NCI-H1105 (cell line): Measurements from ENCODE around the gene TTC39A.

ENCODE experiments used
- DNase-seq: peaks from one replicate; lab custom pipeline; 2025; lab: John Stamatoyannopoulos, UW

Gene TTC39A

DNA sequence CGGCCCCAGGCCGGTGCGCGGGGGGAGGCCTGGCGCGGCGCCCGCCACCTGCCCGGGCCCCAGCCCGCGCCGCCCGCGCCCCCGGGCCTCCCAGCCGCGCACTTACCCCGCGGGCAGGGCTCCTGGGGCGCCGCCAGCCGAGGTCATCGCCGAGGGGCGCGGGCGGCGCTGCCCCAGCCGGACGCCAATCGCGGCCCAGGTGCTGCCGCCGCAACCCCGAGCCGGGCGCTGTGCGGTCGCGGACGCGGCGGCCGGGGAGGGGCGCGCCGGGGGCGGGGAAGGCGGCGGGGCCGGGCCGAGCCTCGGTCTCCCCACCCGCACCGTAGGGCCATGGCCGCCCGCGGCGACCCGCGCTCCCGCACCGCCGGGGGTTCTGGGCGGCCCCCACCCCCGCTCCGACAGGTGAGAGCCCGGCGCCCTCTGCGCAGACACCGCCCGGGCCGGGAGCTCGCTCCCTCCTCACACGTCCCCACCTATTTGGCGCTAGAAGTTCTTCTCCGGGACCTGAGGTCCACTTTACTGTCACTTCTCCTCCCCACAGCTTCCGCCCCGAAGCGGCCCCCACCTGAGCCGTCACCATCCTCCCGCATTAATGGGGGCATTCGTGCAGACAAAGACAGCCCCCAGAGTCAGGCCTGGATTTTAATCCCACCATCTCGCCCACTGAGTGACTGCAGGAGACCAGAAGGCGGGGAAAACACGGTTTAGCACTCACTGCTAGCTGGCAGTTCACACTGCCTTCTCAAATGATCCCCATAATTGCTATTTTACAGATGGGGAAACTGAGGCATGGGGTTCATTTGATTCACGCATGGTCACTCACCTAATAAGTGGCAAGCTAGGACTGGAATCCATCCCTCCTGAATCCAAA is at the start of gene TTC39A:
Gene TTC39A (minus strand): TSS at position 232 of the 871 bp plus-strand sequence. CDS start 85 bp downstream, at position 147.
- peak; percentile 20 for DNase-seq

DNA sequence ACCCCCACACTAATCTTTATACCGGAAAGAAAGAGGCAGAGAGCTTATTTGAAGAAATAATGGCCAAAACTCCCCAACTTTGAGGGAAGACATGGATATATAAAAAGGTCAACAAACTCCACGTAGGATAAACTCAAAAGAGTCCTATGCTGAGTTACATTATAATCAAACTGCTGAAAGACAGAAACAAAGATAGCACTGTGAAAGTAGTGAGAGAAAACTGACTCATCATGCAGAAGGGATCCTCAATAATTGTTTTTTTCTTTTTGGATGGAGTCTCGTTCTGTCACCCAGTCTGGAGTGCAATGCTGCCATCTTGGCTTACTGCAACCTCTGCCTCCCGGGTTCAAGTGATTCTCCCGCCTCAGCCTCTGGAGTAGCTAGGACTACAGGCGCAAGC is 48.5 kb upstream of the TTC39A start:
- DNase-seq, result no peak

DNA sequence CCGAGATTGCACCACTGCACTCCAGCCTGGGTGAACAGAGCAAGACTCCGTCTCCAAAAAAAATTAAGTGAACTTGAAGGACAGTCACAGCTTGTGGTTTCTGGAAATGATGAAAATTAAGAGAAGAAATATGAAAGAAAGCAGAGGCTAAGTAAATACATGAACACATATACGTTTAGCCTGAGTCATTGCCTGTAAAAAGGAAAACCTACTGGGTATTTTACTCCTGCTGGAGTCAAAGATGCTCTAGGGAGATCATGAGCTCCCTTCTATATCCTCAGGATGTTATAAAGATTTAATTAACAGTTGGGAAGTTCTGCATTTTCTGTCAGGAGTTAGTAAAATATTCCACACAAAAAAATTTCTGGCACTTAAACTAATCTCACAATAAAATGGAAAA is 43.5 kb upstream of the TTC39A start:
- no peak for DNase-seq

DNA sequence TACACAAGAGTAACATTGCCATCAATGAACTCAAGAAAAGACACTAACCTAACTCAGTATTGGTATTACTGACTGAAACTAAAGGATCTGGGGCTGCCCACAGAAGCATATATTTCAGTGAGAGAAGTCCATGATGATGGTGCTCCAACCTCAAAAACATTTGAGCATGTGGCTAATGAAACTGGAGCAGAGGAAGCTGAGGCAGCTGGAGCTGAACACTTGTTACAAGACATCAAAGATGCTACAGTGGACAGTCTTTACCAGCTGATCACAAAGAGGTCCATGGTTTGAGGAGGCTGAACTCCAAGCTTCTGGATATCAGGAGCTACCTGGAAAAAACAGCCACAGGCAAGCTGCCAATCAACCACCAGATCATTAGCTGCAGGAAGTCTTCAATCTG is 42.2 kb upstream of the TTC39A start:
- DNase-seq, result no peak

DNA sequence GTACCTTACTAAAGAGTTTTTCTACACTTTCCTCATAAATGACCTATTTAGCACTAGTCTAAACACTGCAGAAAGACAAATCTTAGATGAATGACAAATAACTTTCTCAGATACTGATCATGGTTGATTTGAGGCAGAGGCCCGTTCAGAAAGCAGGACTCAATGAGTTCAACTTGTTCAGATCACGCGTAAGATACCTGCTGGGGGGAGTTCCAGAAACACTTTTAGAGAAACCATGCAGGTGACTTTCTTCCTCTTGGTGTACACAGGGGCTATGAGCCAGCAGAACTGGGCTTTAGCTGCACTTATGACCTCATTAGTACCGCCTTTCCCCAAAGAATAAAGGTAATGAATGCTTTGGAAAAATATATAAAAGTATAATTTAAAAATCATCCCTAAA is 38.8 kb upstream of the TTC39A start:
- DNase-seq, result no peak

DNA sequence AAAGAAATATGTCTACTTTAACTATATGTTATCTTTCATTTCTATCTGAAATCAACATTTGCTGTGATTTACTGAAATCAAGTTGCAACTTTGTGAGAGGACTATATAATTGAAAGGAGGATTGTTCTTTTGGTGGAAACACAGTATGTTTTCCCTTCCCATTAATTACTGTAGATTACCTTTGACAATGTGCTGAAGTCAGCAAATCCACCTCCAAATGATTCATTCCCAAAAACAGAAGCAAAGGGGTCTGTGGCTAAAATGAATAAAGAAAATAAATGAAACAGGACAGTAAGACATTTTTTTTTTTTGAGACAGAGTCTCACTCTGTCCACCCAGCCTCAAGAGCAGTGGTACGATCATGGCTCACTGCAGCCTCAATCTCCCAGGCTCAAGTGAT is 35.4 kb upstream of the TTC39A start:
- DNase-seq, result no peak

DNA sequence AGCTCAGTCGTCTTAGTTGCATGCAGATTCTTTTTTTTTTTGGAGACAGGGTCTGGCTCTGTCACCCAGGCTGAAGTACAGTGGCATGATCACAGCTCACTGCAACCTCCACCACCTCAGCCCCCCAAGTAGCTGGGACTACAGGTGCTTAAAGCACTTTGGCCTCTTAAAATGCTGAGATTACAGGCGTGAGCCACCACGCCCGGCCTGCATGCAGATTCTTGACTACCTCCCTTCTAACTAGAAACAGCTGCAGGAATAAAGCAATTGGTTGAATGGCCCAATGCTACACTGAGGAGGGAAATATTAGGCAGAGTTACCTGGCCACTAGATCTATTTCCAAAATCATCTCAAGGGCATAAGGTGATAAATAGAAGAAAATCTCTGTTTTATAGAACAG is 29.5 kb upstream of the TTC39A start:
- DNase-seq, result no peak

DNA sequence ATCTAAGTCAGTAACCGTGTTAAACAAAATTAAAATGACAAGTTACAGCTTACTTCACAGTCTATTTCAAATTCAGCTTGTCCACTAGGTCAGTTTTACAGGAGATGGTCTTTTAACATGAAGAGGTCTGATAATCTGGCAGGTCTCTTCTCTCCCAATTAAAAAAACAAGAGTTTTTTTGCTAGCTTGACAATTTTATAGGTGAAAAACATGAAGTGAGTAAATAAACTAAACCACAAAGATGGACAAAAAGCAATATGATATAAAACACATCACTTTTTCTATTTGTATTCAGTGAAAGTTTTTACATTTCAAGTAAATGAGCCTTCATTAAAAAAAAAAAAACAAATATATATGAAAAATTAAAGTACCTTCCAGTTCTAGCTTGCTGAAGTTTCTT is 25.0 kb upstream of the TTC39A start:
- DNase-seq, result no peak

DNA sequence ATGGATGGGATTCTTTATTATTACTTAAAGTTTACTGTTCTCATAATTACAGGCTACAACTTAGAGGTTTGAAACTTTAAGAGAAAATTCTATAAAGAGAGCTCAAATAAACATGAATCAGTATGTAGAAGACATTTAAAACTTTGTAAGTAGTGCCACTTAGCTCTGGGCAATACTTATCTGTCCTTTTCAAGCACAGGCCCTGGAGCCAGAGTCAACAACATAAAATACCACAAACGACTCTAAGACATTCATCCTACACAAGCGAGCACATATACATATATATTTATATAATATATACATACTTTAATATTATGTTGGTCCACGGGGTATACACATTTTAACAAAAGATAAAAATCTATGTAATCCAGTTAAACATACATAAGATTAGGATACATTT is 24.1 kb upstream of the TTC39A start:
- no peak for DNase-seq

DNA sequence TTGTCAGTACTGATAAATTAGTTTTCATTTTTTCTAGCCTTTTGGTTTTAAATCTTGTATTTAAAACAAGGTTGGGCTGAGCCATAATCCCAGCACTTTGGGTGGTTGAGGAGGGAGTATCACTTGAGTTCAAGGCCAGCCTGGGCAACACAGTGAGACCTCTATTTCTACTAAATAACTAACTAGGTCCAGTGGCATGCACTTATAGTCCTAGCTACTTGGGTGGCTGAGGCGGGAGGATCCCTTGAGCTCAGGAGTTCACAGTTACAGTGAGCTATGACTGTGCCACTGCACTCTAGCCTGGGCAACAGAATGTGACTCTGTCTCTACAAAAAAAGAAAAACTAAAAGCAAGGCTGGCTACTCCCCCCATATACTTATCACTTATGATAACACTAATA is 21.5 kb upstream of the TTC39A start:
- DNase-seq, result no peak

DNA sequence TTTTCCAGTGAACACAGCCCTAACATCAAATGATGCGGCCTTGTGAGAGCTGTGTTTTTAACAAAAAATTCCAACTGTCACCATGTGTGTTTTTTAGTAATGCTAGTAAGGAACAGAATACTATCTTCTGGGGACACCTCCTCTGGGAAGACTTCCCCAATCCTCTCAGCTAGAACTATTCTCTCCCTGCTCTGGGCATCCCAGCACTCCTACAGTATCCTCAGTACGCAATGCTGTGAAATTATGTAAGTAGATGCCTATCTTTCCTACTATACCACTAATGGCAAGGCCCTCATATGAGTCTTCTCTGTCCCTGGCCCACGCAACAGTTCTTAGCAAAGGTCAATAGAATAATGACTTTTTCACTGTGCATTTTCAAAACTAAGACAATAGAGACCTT is 19.5 kb upstream of the TTC39A start:
- no peak for DNase-seq

DNA sequence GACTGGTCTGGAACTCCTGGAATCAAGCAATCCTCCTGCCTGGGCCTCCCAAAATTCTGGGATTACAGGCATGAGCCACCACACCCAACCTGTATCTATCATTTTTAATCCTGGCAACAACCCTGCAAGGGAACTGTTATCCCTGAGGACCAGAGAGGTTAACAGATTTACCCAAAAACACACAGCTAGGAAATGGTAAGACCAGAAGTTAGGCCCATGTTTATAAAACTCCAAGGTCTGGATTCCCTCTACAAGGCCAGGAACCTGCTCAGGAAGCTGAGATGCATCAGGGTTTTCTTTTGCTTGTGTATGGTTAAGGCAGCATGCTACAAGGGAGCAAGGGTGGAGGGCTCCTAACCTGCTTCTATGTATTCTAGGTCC is 17.8 kb upstream of the TTC39A start:
- DNase-seq, result no peak

DNA sequence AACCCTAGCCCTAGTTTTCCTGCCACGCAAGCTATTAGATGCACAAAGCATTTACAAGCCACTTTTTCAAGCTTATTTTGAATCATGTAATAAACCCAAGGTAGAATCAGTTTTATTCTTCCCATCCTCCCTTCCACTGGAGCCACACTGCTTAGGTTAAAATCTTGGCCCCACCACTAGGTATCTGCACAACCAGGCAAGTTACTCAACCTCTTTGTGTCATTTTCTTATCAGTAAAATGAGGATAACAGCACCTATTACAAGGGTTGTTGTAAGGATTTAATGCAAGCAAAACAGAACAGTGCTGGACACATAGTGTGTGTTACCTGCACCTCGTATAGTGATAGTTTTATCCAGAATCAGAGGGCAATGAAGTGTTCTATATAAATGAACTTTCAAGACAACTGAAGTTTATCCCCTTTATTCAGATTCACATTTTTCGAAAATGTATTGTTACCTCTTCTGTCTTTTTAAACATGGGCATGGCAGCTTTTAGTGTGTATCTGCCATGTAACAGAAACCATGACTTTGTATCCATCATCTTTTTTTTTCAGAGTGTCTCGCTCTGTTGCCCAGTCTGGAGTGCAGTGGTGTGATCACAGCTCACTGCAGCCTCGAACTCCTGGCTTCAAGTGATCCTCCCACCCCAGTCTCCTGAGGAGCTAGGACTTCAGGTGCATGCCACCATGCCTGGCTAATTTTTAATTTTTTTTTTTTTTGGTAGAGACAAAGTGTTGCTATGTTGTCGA is 17.2 kb upstream of the TTC39A start:
- no peak for DNase-seq

DNA sequence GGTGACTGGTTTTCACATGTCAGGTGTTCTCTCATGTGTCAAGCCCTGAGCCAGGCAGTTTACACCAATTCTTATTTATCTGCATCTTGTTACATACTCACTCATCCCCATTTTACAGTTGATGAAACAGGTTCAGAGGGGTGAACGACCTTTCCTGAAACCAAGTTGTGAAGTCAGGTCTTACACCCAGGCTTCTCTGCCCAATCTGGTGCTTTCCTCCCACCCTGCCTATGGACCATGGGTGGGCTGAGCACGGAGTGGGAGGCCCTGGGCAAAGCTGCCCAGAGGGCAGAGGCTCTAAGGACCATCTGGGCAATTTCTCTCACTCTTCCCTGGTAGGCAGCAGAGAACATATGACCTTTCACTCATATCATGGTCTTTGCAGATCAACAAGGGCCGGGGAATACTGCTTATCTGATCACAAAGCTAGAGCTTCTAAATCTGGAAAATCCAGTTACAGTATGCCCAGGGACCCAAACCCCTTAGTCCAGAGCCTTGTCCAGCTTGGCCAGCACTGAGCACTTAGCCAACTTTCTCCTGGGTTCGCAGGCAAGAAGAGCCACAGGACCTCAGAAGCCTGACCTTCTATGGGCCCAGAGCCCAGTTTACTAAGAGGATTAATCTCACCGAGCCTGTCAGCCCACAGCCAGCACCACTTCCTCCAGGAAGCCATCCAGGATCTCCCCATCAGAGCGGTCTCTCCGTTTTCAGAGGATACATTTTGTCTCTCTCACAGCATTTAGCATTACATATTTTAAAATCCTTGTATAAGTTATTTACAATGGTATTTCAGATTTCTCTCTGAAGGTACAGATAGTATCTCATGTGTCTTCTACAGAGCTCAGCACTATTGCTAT is 16.0 kb upstream of the TTC39A start:
- DNase-seq, result no peak

DNA sequence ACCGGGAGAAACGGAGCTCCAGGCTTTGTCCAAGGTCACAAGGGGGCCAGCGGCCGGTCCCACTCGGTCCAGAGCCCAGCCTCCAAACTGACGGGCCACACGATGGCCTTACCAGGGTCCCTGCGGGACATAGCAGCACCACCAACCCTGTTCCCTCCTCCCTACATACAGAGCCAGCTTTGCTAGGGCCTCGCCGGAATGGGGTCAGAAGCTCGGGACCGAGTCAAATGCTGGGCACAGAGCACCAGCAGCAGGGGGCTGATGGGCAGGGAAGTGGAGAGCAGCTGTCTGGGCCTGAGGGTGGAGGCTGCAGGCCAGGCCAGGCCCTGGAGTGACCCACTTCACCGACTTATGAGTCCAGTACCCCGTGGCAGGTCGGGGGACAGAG is 14.9 kb upstream of the TTC39A start:
- DNase-seq, result no peak

DNA sequence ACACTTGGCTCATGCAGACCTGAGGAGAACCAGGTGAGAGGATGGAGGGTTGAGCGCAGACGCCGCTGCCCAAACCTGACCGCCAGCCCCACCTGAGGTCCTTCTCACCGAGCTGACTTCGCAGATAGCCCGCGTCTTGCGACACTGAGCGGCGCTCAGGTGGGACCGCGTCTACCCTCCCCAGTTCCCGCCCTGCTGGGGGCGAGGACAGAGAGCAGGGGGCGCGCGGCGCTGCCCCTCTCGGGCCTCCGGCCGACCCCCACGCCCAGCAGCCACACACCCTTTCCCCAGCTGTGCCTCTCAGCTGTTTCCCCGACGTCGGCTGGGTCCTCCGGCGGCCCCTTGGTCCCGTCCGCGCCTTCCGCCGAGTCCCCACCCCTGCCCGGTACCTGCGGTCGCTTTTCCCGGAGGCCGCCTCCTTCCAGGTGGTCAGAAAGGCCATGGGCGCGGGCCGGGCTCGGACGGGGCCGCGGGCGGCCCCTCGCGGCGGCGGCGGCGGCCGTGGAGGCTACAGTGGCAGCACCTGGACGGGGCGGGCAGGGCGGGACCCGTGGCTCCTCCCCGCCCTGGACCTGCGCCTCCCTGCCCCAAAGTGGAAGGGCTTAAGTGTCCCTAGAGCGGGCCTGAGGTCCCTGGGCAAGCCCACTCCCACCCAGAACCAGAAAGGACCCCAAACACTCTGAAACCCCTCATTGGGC is 14.4 kb upstream of the TTC39A start:
- DNase-seq, result no peak

DNA sequence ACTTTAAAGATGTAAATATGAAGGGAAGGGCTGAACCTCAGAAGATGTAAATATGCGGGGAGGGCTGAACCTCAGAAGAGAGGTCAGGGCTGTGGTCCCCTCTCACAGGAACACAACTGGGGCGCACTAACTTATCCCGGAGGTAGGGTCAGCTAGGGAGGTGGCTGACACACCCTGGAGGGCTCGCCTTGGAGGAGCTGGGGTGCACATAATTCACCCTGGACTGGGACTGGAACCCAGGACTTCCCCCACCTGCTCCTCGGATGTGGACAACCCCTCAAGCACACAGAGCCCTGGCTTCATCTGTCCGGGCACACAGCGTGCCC is 13.9 kb upstream of the TTC39A start:
- DNase-seq, result no peak

DNA sequence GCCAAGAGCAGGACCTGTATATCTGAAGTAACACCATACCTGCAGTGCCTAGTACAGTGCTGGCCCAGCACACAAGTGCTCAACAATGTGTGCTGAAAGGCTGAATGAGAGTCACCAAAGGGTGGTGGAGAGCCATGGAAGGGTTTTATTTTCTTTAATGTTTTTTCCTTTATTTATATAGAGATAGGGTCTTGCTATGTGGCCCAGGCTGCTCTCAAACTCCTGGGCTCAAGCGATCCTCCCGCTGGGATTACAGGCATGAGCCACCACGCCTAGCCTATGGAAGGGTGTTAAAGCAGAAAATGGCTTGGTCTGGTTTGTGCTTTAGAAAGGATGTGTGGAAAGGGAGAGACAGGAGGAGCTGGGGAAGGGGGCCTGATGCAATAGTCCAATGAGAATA is 13.3 kb upstream of the TTC39A start:
- DNase-seq, result no peak

DNA sequence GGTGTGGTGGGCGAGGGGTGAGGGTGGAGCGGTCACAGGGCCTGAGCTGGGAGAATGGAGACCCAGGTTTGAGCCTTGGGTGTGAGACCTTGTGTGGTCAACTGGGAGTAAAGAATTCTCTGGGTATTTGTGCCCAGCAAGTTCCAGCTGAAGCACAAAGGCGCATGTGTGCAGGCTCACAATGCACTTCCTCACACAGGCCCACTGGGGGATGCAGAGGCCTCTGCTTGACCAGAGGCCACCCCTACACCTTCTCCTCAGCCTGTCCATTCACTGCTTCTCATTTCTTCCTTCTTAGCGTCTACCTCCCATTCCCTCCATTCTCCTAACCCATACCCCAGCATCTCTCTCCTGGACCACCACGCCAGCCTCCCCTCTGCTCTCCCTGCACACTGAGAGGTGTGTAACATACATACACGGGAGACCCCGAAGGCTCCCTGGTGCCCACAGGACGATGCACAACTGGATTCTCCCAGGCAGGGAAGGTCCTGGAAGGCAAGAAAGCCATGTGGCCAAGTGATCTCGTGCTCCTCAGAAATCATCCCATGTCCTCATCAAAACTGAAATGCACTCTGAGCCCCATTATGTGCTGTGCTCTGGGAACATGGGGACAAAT is 12.3 kb upstream of the TTC39A start:
- DNase-seq, result no peak

DNA sequence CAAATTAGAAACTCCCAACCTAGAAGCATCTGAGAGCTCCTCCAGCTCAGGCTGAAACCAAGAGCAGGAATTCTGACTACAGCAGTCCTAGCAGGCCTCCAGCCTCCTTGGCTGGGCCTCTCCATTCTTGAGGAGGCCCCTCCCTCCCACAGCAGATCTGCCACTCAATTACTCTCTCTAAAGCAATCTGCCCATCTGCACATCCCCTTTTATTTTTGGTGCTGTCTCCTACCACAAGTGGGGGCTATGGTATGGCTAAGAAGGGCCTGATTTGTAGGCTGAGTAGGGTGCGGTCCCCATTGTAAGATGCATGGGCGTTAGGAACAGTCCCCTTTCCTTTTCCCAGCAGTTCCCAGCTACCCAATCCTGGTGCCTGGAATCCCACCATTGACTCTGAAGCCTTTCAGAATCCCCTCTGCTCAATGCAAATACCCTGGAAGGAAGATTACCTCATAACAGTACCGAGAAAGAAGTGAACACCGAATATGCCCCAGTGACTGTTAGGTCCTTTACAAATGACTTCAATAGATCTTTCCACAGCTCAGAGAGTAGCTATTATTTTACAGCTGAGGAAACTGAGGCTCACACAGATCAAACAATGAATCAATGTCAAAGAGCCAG is 11.6 kb upstream of the TTC39A start:
- no peak for DNase-seq

DNA sequence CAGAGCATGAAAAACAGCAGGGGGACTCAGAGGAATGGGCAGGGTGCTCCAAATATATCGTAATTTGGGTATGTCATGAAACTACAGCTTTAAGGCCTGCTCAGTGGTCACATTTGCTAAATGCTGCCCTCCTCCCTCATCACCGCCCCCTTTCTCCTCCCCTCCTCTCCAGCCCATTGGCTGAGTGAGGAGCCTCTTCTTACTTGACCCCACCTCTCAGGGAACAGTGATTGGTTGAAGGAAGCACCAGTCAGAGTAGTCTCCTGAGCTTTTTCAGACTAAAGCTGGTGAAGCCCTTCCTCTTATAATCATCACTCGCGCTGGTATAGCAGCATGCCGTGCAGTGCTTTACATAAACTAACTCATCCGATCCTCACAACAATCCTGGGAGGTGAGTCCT is 10.0 kb upstream of the TTC39A start:
- no peak for DNase-seq
